Smooth muscle cell (in vitro differentiated cells): ENCODE results near the gene JAKMIP1. TPM values are rescaled to one million over a fixed set of nuclear protein-coding genes. Genes with fewer than 3 reads are reported as not detected.

Experiments used
- DNase-seq: peaks from one replicate; lab custom pipeline; 2025; ENCODE audit not compliant: unreplicated experiment; lab: John Stamatoyannopoulos, UW
- H2AFZ ChIP-seq: fragments of 200-600 bp; sonication (generic); 2 replicates; pipeline ENCODE4 v1.6.0; 2016; ENCODE audit warnings: antibody characterized with exemption, low read depth, mild to moderate bottlenecking
- H3F3A ChIP-seq: fragments of 200-600 bp; sonication (generic); 2 replicates; pipeline ENCODE4 v1.6.0; 2017; ENCODE audit warnings: antibody characterized with exemption, low read depth
- H3K27ac ChIP-seq: fragments of 200-600 bp; sonication (generic); 2 replicates; pipeline ENCODE4 v1.5.1; 2016; ENCODE audit warnings: low read depth, mild to moderate bottlenecking
- H3K27me3 ChIP-seq: fragments of 200-600 bp; sonication (generic); 2 replicates; pipeline ENCODE4 v1.6.1; 2016; ENCODE audit warnings: low read depth, mild to moderate bottlenecking
- H3K36me3 ChIP-seq: fragments of 200-600 bp; sonication (generic); 2 replicates; pipeline ENCODE4 v1.5.1; 2016; ENCODE audit warnings: low read depth
- H3K4me1 ChIP-seq: fragments of 200-600 bp; sonication (generic); 2 replicates; pipeline ENCODE4 v1.5.1; 2016; ENCODE audit warnings: low read depth
- H3K4me2 ChIP-seq: fragments of 200-600 bp; sonication (generic); 2 replicates; pipeline ENCODE4 v1.6.0; 2016; ENCODE audit warnings: mild to moderate bottlenecking
- H3K4me3 ChIP-seq: fragments of 200-600 bp; sonication (generic); 2 replicates; pipeline ENCODE4 v1.5.1; 2016; ENCODE audit warnings: mild to moderate bottlenecking
- H3K79me2 ChIP-seq: fragments of 200-600 bp; sonication (generic); 2 replicates; pipeline ENCODE4 v1.6.0; 2016; ENCODE audit warnings: low read depth, mild to moderate bottlenecking
- H3K9ac ChIP-seq: fragments of 200-600 bp; sonication (generic); 2 replicates; pipeline ENCODE4 v1.6.0; 2016; ENCODE audit warnings: low read depth
- H3K9me3 ChIP-seq: fragments of 200-600 bp; sonication (generic); replicated peaks from 2 replicates; pipeline ENCODE4 v1.5.1; 2016; ENCODE audit warnings: low read depth
- H4K20me1 ChIP-seq: fragments of 200-600 bp; sonication (generic); 2 replicates; pipeline ENCODE4 v1.6.0; 2016; ENCODE audit warnings: low read depth
- CTCF ChIP-seq: fragments of 200-600 bp; sonication (generic); IDR thresholded peaks from 2 replicates; pipeline ENCODE4 v1.5.1; 2017; ENCODE audit warnings: borderline replicate concordance, mild to moderate bottlenecking, antibody characterized with exemption; ENCODE audit not compliant: insufficient read depth, poor library complexity, severe bottlenecking
- WGBS: methylation state at CpG from one replicate; pipeline ENCODE4 v1.1.7; 2016; ENCODE audit warnings: low lambda C conversion rate; 5-methylcytosine and 5-hydroxymethylcytosine counted together
- polyA plus RNA-seq: library from polyadenylated mRNA; unstranded; fragments of >200 nt; fragmentation: Nextera tagmentation; extraction: Ambion mirVana; gene quantifications from 2 replicates; pipeline ENCODE4 v1.2.1, GENCODE V29; 2016
- total RNA-seq: library from RNA; depleted of rRNA; stranded (reverse); fragments of >200 nt; gene quantifications from 2 replicates; pipeline ENCODE4 v1.2.3, GENCODE V29; 2014

Gene JAKMIP1
- total and polyA plus RNA-seq, 2 experiments from 2014 or later, result 0.64 TPM; not detected in 1

DNA sequence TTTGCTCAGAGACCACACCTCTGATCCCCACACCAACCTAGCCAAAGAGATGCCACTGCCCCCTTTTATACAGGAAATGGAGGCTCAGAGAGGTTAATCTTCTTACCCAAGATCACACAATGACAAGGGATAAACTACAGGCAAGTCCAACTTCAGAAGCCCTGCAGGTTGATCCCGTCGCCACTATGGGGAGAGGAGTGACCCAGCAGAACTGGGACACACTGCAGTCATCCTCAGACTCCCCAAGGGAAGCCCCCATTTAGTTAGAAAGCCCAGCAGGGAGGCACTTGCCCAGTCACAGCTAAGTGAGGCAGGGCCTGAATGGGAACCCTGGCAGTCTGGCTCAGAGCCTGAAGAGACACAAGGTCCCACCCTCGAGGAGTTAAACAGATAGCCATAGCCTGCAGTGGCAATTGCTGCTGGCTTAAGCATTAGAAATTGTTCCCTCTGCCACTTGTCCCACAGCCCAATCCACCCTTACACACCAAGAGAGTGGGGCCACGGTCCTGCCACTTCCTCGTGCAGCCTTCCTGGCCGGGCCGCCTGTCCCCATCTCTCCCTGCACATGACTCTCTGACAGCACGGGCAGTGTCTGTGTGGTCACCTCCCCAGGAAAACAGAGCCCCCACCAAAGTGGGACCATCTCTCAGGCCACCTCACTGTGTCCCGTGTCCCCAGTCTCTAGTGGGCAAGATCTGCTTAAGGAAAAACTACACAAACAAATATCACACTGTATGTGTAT, 2.7 kb downstream of the JAKMIP1 start:
- 92% methylated on average over 9 of the region's 9 CpGs for WGBS
- Histone ChIP-seq H3K27me3 (peaks cover 75% of the 10 kb centered on the region), H3K27ac (no peak overlapping the region), H3K36me3 (no peaks in the 10 kb centered on the region), H3K79me2 (no peaks in the 10 kb centered on the region), H3K4me2 (no peak overlapping the region), H3K9ac (no peak overlapping the region), H3K9me3 (no peaks in the 10 kb centered on the region), H3K4me1 (no peaks in the 10 kb centered on the region), H3F3A (no peaks in the 10 kb centered on the region), H2AFZ (no peak overlapping the region), H4K20me1 (no peaks in the 10 kb centered on the region), H3K4me3 (no peak overlapping the region)
- no peak for DNase-seq
- TF ChIP-seq CTCF, result no peak

DNA sequence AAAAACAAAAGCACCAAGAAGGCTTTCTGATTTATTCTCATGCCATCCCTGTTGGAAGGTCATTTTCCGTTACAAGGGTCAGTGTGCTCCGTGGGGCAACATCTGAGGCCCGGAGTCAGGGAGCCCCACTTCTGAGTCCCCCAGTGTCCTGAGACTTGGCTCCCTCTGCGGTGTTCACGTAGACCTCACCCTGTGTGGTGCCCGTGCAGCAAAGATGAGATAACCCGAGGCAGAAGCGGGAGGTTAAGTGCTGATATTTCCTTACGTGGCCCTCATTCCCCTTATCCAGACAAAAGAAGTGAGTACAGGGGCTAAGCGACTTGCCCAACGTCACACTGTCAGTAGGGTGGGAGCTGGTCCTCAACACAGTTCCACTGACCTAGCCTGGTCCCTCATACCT, 3.5 kb downstream of the JAKMIP1 start:
- no peak for DNase-seq
- Histone ChIP-seq H3K9ac (no peak overlapping the region), H3K27ac (no peak overlapping the region), H3K4me2 (no peak overlapping the region), H3K36me3 (no peaks in the 10 kb centered on the region), H3K79me2 (no peaks in the 10 kb centered on the region), H3F3A (no peaks in the 10 kb centered on the region), H3K4me3 (no peak overlapping the region), H3K9me3 (no peaks in the 10 kb centered on the region), H2AFZ (no peak overlapping the region), H4K20me1 (no peaks in the 10 kb centered on the region), H3K27me3 (peaks cover 75% of the 10 kb centered on the region), H3K4me1 (no peaks in the 10 kb centered on the region)
- WGBS, result 89% methylated on average over 11 of the region's 11 CpGs
- TF ChIP-seq CTCF, result no peak

GRCh38 chr4:6196324-6196723, 4.0 kb downstream of the JAKMIP1 start:
- Histone ChIP-seq H3F3A (no peaks in the 10 kb centered on the region), H3K9ac (no peak overlapping the region), H3K9me3 (no peaks in the 10 kb centered on the region), H3K27ac (no peak overlapping the region), H3K4me1 (no peaks in the 10 kb centered on the region), H3K27me3 (peaks cover 72% of the 10 kb centered on the region), H3K36me3 (no peaks in the 10 kb centered on the region), H3K79me2 (no peaks in the 10 kb centered on the region), H3K4me2 (no peak overlapping the region), H2AFZ (no peak overlapping the region), H4K20me1 (no peaks in the 10 kb centered on the region), H3K4me3 (no peak overlapping the region)
- WGBS, result 92% methylated on average over 8 of the region's 8 CpGs
- DNase-seq, result no peak
- TF ChIP-seq CTCF, result no peak
